Measurements from ENCODE around the gene PRDX5.

The PRDX5 gene

DNA sequence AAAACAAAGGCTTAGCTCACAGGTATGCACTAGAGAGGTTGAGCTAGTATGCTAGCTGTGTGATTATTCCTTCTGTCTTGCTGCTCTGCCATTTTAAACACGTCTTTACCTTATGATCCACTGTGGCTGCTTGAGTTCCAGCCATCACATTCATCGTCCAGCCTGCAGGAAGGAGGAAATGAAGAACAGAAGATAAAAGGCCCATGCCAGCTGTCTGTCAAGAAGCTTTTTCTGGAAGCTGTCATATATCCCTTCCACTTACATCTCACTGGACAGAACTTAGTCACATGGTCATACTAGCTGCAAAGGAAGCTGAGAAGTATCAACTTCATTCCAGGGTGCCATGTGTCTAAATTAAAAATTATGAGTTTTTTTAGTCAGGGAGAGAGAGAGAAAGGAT, 9.5 kb downstream of the PRDX5 start:
- Histone ChIP-seq H3K4me3 (ENCODE audit: insufficient read depth, low read depth, low read length, poor library complexity, severe bottlenecking) (no peak overlapping the region), H3K9me3 (ENCODE audit: control insufficient read depth, low read length) (no peaks in the 10 kb centered on the region), H3K4me1 (ENCODE audit: control insufficient read depth, insufficient read depth, low read length, poor library complexity, severe bottlenecking) (peaks cover 7% of the 10 kb centered on the region), H3K36me3 (ENCODE audit: control insufficient read depth, insufficient read depth, low read length) (no peaks in the 10 kb centered on the region), H3K27ac (ENCODE audit: insufficient read depth, low read length, poor library complexity, severe bottlenecking) (no peak overlapping the region), H3K27me3 (replicated peaks; ENCODE audit: control insufficient read depth, insufficient read depth, low read length, poor library complexity, severe bottlenecking) (no peaks in the 10 kb centered on the region)
- no peak for DNase-seq

DNA sequence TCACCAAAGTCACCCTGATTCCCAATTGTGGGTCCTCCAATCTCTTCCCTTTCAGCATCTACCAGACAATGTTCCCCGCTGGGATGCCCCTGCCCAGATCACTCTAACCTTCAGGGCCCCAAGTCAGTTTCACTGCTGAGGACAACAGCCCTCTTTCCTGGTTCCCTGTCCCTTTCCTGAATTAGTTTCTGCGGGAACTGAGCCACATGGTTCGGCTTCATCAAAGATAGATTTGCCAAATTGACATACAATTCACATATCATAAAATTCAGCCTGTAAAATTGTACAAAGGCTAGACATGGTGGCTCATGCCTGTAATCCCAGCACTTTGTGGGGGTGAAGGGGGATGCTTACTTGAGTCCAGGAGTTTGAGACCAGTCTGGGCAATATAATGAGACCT, 10.1 kb downstream of the PRDX5 start:
- Histone ChIP-seq H3K9me3 (ENCODE audit: control insufficient read depth, low read length) (no peaks in the 10 kb centered on the region), H3K36me3 (ENCODE audit: control insufficient read depth, insufficient read depth, low read length) (no peaks in the 10 kb centered on the region), H3K4me1 (ENCODE audit: control insufficient read depth, insufficient read depth, low read length, poor library complexity, severe bottlenecking) (peaks cover 7% of the 10 kb centered on the region), H3K4me3 (ENCODE audit: insufficient read depth, low read depth, low read length, poor library complexity, severe bottlenecking) (no peak overlapping the region), H3K27ac (ENCODE audit: insufficient read depth, low read length, poor library complexity, severe bottlenecking) (no peak overlapping the region), H3K27me3 (replicated peaks; ENCODE audit: control insufficient read depth, insufficient read depth, low read length, poor library complexity, severe bottlenecking) (no peaks in the 10 kb centered on the region)
- no peak for DNase-seq

DNA sequence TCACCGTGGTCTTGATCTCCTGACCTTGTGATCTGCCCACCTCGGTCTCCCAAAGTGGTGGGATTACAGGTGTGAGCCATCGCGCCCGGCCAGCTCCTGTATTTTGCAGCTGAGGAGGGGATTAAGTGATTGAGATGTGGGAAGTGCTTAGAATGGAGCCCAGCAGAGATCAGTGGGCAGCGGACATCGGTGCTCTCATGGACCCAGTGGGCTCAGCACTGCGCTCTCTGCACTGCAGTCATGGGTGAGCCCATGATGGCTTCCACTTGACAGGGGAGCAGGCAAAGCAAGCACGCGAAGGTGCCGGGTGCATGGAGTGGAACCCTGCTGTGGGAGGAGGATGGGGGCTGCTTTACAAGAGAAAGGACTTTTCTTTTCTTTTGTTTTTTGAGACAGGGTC, 13.0 kb downstream of the PRDX5 start:
- H3K27ac ChIP-seq (ENCODE audit: insufficient read depth, low read length, poor library complexity, severe bottlenecking): no peak overlapping the region
- no peaks in the 10 kb centered on the region for H3K36me3 ChIP-seq (ENCODE audit: control insufficient read depth, insufficient read depth, low read length)
- no peaks in the 10 kb centered on the region for H3K27me3 ChIP-seq (replicated peaks; ENCODE audit: control insufficient read depth, insufficient read depth, low read length, poor library complexity, severe bottlenecking)
- DNase-seq: no peak
- H3K4me1 ChIP-seq (ENCODE audit: control insufficient read depth, insufficient read depth, low read length, poor library complexity, severe bottlenecking): peaks cover 7% of the 10 kb centered on the region
- H3K4me3 ChIP-seq (ENCODE audit: insufficient read depth, low read depth, low read length, poor library complexity, severe bottlenecking): no peak overlapping the region
- H3K9me3 ChIP-seq (ENCODE audit: control insufficient read depth, low read length): no peaks in the 10 kb centered on the region

DNA sequence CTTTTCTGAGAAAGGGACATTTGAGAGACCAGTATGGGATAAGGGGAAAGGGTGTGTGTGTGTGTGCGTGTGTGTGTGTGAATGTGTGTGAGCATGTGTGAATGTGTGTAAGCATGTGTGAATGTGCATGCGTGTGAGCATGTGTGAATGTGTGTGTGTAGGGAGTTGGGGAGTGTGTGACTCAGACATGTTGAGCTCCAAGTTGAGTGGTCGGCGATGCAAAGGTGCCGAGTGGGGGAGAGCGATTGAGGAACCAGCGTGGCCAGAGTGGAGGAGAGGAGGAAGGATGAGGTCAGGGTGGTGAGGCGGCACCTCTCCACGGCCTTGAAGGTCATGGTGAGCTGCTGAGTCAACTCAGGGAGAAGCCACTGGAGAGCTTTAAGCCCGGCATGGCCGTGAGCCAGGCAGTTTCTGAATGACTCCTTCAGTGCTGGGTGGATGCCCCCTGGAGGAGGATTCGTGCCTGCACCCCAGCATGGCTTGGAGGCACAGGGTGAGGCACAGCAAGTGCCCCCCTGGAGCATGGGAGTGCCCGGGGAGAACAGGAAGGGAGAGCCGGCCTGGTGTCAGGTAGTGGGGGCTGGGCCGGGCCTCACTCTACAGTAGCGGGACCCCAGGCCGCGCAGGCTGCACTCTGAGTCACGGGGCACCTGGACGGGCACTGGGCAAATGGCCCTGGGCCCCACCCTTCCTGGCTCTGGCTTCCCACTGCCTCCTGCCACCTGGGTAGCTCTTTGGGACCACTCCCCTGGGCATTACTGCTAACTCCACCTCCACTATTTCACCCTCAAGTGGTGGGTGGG, 13.8 kb downstream of the PRDX5 start:
- DNase-seq: peak; percentile 34 to 49 (median 43)
- H3K4me1 ChIP-seq (ENCODE audit: control insufficient read depth, insufficient read depth, low read length, poor library complexity, severe bottlenecking): peaks cover 7% of the 10 kb centered on the region
- H3K9me3 ChIP-seq (ENCODE audit: control insufficient read depth, low read length): no peaks in the 10 kb centered on the region
- no peak overlapping the region for H3K27ac ChIP-seq (ENCODE audit: insufficient read depth, low read length, poor library complexity, severe bottlenecking)
- no peak overlapping the region for H3K4me3 ChIP-seq (ENCODE audit: insufficient read depth, low read depth, low read length, poor library complexity, severe bottlenecking)
- no peaks in the 10 kb centered on the region for H3K36me3 ChIP-seq (ENCODE audit: control insufficient read depth, insufficient read depth, low read length)
- H3K27me3 ChIP-seq (replicated peaks; ENCODE audit: control insufficient read depth, insufficient read depth, low read length, poor library complexity, severe bottlenecking): no peaks in the 10 kb centered on the region

DNA sequence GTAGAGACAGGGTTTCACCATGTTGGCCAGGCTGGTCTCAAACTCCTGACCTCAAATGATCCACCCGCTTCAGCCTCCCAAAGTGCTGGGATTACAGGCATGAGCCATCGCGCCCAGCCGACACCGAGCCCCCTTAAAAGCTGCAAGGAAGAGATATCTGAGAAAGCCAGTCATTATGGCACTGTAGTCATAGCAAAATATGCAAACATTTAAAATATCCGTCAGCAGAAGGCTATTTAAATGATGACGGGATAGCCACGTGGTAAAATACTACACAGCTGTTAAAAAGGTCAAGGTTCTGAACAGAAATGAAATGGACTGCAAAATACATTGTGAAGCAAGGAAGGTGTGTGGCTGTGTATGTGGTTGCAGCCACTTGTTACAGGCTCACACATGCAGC, 15.6 kb downstream of the PRDX5 start:
- Histone ChIP-seq H3K9me3 (ENCODE audit: control insufficient read depth, low read length) (no peaks in the 10 kb centered on the region), H3K4me3 (ENCODE audit: insufficient read depth, low read depth, low read length, poor library complexity, severe bottlenecking) (no peak overlapping the region), H3K4me1 (ENCODE audit: control insufficient read depth, insufficient read depth, low read length, poor library complexity, severe bottlenecking) (peaks cover 7% of the 10 kb centered on the region), H3K27ac (ENCODE audit: insufficient read depth, low read length, poor library complexity, severe bottlenecking) (no peak overlapping the region), H3K27me3 (replicated peaks; ENCODE audit: control insufficient read depth, insufficient read depth, low read length, poor library complexity, severe bottlenecking) (no peaks in the 10 kb centered on the region), H3K36me3 (ENCODE audit: control insufficient read depth, insufficient read depth, low read length) (peaks cover 5% of the 10 kb centered on the region)
- no peak for DNase-seq

DNA sequence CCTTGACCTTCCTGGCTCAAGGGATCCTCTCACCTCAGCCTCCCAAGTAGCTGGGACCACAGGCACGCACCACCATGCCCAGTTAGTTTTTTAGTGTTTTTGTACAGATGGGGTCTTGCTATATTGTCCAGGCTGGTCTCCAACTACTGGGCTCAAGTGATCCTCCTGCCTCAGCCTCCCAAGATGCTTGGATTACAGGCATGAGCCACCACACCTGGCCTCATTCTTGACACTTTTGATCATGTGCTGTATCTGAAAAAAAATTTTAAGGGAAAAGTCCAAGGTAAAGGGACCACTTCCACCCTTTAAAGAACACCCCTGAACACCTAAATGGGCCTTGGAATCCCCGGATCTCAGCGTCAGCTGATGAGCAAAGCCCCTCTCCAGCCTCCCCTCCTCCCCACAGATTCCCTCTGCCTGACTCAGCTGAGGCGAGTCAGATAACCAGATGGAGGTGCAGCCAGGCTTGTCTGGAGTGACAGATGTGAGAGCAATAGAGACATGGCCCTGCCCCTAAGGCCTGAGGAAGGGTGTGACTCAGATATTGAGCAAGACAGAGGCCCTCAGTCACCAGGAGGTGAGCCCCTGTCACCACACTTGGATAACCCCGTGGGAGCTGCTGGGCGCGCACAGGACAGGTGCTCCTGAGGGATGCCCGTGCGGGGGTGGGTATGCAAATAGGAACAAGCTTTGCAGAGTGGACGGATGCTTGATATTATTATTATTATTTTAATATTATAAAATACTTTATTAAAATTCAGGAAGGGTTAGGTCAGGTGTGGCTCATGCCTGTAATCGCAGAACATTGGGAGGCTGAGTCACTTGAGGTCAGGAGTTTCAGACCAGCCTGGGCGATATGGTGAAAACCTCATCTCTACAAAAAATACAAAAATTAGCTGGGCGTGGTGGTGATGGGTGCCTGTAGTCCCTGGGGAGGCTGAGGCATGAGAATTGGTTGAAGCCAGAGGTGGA, 17.1 kb downstream of the PRDX5 start:
- no peak overlapping the region for H3K4me3 ChIP-seq (ENCODE audit: insufficient read depth, low read depth, low read length, poor library complexity, severe bottlenecking)
- DNase-seq: no peak
- H3K9me3 ChIP-seq (ENCODE audit: control insufficient read depth, low read length): no peaks in the 10 kb centered on the region
- no peak overlapping the region for H3K27ac ChIP-seq (ENCODE audit: insufficient read depth, low read length, poor library complexity, severe bottlenecking)
- H3K27me3 ChIP-seq (replicated peaks; ENCODE audit: control insufficient read depth, insufficient read depth, low read length, poor library complexity, severe bottlenecking): no peaks in the 10 kb centered on the region
- peaks cover 5% of the 10 kb centered on the region for H3K36me3 ChIP-seq (ENCODE audit: control insufficient read depth, insufficient read depth, low read length)
- H3K4me1 ChIP-seq (ENCODE audit: control insufficient read depth, insufficient read depth, low read length, poor library complexity, severe bottlenecking): peaks cover 16% of the 10 kb centered on the region

DNA sequence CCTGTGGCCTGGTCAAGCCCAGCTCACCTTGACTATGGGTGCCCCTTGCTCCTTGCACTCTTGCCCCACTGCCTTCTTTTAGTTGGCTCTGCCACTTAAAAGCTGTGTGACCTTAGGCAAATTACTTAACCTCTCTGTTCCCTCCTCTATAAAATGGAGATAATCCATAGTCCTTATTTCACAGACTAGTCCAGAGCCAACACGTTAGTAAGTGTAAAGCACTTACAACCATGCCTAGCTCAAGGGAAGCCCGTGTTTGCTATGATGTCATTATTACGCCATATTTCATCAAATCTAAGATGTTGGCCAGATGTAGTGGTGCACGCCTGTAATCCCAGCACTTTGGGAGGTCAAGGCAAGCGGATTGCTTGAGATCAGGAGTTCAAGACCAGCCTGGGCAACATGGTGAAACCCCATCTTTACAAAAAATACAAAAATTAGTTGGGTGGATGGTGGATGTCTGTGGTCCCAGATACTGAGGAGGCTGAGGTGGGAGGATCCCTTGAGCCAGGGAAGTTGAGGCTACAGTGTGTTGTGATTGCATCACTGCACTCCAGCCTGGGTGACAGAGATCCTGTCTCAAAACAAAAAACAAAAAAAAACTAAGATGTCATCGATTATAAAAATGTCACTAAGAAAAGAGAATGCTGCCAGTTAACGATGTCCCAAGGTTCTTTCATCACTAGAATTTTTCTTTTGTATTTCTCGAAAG, 19.8 kb downstream of the PRDX5 start:
- H3K27me3 ChIP-seq (replicated peaks; ENCODE audit: control insufficient read depth, insufficient read depth, low read length, poor library complexity, severe bottlenecking): no peaks in the 10 kb centered on the region
- peaks cover 31% of the 10 kb centered on the region for H3K4me1 ChIP-seq (ENCODE audit: control insufficient read depth, insufficient read depth, low read length, poor library complexity, severe bottlenecking)
- H3K9me3 ChIP-seq (ENCODE audit: control insufficient read depth, low read length): no peaks in the 10 kb centered on the region
- DNase-seq: no peak
- peaks cover 12% of the 10 kb centered on the region for H3K36me3 ChIP-seq (ENCODE audit: control insufficient read depth, insufficient read depth, low read length)
- no peak overlapping the region for H3K4me3 ChIP-seq (ENCODE audit: insufficient read depth, low read depth, low read length, poor library complexity, severe bottlenecking)
- H3K27ac ChIP-seq (ENCODE audit: insufficient read depth, low read length, poor library complexity, severe bottlenecking): no peak overlapping the region

DNA sequence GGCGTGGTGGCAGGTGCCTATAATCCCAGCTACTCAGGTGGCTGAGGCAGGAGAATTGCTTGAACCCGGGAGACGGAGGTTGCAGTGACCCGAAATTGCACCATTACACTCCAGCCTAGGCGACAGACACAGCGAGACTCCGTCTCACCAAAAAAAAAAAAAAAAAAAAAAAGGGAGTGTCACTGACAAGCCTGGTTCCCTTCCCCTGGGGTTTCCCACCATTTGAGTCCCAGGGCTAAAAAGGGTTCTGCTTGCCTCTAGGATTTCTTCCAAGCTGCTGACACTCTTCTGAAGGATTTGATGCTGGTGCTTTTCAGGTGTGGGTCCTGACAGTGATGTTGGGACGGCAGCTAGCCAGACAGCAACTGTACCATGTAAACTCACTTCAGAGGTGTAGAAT, 20.8 kb downstream of the PRDX5 start:
- Histone ChIP-seq H3K9me3 (ENCODE audit: control insufficient read depth, low read length) (no peaks in the 10 kb centered on the region), H3K4me3 (ENCODE audit: insufficient read depth, low read depth, low read length, poor library complexity, severe bottlenecking) (no peak overlapping the region), H3K27ac (ENCODE audit: insufficient read depth, low read length, poor library complexity, severe bottlenecking) (peak overlapping the region; percentile 95), H3K4me1 (ENCODE audit: control insufficient read depth, insufficient read depth, low read length, poor library complexity, severe bottlenecking) (peaks cover 31% of the 10 kb centered on the region), H3K36me3 (ENCODE audit: control insufficient read depth, insufficient read depth, low read length) (peaks cover 19% of the 10 kb centered on the region), H3K27me3 (replicated peaks; ENCODE audit: control insufficient read depth, insufficient read depth, low read length, poor library complexity, severe bottlenecking) (no peaks in the 10 kb centered on the region)
- no peak for DNase-seq

DNA sequence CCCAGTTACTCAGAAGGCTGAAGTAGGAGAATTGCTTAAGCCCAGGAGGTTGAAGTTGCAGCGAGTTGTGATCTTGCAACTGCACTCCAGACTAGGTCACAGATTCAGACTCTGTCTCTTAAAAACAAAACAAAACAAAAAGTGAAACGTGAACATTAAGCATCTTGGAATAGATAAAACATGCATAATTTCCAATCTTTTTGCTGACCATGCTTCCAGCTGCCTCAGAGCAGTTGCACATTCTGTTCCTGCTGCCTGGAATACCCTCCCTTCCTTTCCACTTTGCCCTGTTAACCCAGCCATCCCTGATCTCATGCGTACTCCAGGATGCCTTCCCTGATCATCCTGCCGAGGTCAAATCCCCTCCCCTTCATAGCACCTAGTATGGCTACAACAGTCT, 21.4 kb downstream of the PRDX5 start:
- H3K27ac ChIP-seq (ENCODE audit: insufficient read depth, low read length, poor library complexity, severe bottlenecking): peak overlapping the region; percentile 95
- H3K36me3 ChIP-seq (ENCODE audit: control insufficient read depth, insufficient read depth, low read length): peaks cover 25% of the 10 kb centered on the region
- peaks cover 31% of the 10 kb centered on the region for H3K4me1 ChIP-seq (ENCODE audit: control insufficient read depth, insufficient read depth, low read length, poor library complexity, severe bottlenecking)
- no peak for DNase-seq
- H3K9me3 ChIP-seq (ENCODE audit: control insufficient read depth, low read length): no peaks in the 10 kb centered on the region
- H3K27me3 ChIP-seq (replicated peaks; ENCODE audit: control insufficient read depth, insufficient read depth, low read length, poor library complexity, severe bottlenecking): no peaks in the 10 kb centered on the region
- H3K4me3 ChIP-seq (ENCODE audit: insufficient read depth, low read depth, low read length, poor library complexity, severe bottlenecking): peak overlapping the region; percentile 74
